Esophagus muscularis mucosa (tissue), 4 donors: ENCODE data around the gene GPR21. TPM values are rescaled to one million over a fixed set of nuclear protein-coding genes. Genes with fewer than 3 reads are reported as not detected.
A peak's percentile ranks its signal among the peaks of the same experiment; 100 is the strongest.

Experiments used
- DNase-seq: peaks from one replicate; pipeline ENCODE4 v3.0.0-alpha.2; 2017; ENCODE audit errors: extremely low spot score
- H3K27ac ChIP-seq, 4 donors: fragments of 200-600 bp; sonication (generic); replicated peaks in 1 of 4; 1 replicate in 3 of 4; 2 replicates in 1 of 4; pipeline ENCODE4 v1.5.1; 2016 to 2019; ENCODE audit warnings: mild to moderate bottlenecking in 1 of 4
- H3K27me3 ChIP-seq, 4 donors: fragments of 200-600 bp; sonication (generic); one replicate each; pipeline versions ENCODE4 v1.5.1 to v1.6.0; 2016 to 2019
- H3K36me3 ChIP-seq, 4 donors: fragments of 200-600 bp; sonication (generic); one replicate each; pipeline ENCODE4 v1.5.1; 2016 to 2019
- H3K4me1 ChIP-seq, 4 donors: fragments of 200-600 bp; sonication (generic); one replicate each; pipeline ENCODE4 v1.5.1; 2016 to 2019
- H3K4me3 ChIP-seq, 4 donors: fragments of 200-600 bp; sonication (generic); 1 replicate in 2 of 4; 2 replicates in 2 of 4; pipeline ENCODE4 v1.5.1; 2016 to 2019; ENCODE audit warnings: mild to moderate bottlenecking in 4 of 4, moderate library complexity in 1 of 4
- H3K9me3 ChIP-seq, 4 donors: fragments of 200-600 bp; sonication (generic); 1 replicate in 3 of 4; 2 replicates in 1 of 4; pipeline ENCODE4 v1.5.1; 2016 to 2019
- EP300 ChIP-seq: sonication (generic); formaldehyde crosslinking; IDR thresholded peaks from one replicate; pipeline ENCODE4 v1.6.1; 2017; ENCODE audit warnings: antibody characterized with exemption
- POLR2A ChIP-seq: fragments of 450-650 bp; IDR thresholded peaks from one replicate; pipeline ENCODE4 v1.6.1; 2017; ENCODE audit warnings: antibody characterized with exemption, moderate library complexity, mild to moderate bottlenecking, low read depth
- POLR2AphosphoS5 ChIP-seq, 2 donors: sonication (generic); formaldehyde crosslinking; IDR thresholded peaks; one replicate each; pipeline ENCODE4 v1.6.1; 2017; ENCODE audit warnings: antibody characterized with exemption in 2 of 2
- WGBS: methylation state at CpG from one replicate; pipeline ENCODE4 v1.1.5; 2018; 5-methylcytosine and 5-hydroxymethylcytosine counted together
- intact Hi-C: fragments of 100-400 bp; cut with DNase I; formaldehyde crosslinking; loops from one replicate; pipeline ENCODE4 v1.15.1; 2023
- total RNA-seq, 4 donors: library from RNA; depleted of rRNA; stranded (reverse); fragments of >200 nt; gene quantifications; one replicate each; pipeline versions ENCODE4 v1.1.0 to v1.2.1, GENCODE V29; 2016
- TF ChIP-seq, protein P1 (sequence below), 3 experiments: fragments of 200-600 bp in 2 of 3; fragments of 450-650 bp in 1 of 3; sonication (generic) in 2 of 3; IDR thresholded peaks; one replicate each; pipeline ENCODE4 v1.5.1; 2017 to 2019; ENCODE audit warnings: antibody characterized with exemption in 3 of 3, mild to moderate bottlenecking in 2 of 3, moderate library complexity in 1 of 3

GPR21 gene
- total RNA-seq, 4 donors from 2014 or later = 0.33 to 1.1 (median 0.52) TPM; not detected in 1

DNA sequence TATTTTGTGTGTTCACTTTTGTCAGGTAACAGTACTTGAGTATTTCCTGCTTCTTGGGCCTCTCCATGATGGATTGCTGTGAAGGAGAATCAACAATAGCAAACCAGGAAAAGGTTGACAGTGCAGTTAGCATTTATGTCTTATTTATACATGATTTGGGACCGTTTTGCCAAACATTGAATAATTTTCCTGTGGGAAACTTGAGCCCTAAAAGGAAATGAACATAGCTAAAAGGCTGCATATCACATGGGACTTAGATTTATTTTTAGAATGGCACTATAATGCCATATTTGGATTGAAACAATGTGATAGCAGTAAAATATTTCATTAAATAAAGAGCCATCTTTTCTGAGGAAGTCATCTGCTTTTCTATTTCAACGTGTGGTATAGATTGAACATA lies 15.3 kb downstream of the GPR21 start:
- no peak for TF ChIP-seq POLR2A
- TF ChIP-seq POLR2AphosphoS5 (IDR thresholded peaks at IDR 0.05) = no peak
- TF ChIP-seq, protein P1, sequence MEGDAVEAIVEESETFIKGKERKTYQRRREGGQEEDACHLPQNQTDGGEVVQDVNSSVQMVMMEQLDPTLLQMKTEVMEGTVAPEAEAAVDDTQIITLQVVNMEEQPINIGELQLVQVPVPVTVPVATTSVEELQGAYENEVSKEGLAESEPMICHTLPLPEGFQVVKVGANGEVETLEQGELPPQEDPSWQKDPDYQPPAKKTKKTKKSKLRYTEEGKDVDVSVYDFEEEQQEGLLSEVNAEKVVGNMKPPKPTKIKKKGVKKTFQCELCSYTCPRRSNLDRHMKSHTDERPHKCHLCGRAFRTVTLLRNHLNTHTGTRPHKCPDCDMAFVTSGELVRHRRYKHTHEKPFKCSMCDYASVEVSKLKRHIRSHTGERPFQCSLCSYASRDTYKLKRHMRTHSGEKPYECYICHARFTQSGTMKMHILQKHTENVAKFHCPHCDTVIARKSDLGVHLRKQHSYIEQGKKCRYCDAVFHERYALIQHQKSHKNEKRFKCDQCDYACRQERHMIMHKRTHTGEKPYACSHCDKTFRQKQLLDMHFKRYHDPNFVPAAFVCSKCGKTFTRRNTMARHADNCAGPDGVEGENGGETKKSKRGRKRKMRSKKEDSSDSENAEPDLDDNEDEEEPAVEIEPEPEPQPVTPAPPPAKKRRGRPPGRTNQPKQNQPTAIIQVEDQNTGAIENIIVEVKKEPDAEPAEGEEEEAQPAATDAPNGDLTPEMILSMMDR (IDR thresholded peaks at IDR 0.05) = no peak
- no peak for TF ChIP-seq EP300
- 11% methylated on average over 2 of the region's 2 CpGs for WGBS

DNA sequence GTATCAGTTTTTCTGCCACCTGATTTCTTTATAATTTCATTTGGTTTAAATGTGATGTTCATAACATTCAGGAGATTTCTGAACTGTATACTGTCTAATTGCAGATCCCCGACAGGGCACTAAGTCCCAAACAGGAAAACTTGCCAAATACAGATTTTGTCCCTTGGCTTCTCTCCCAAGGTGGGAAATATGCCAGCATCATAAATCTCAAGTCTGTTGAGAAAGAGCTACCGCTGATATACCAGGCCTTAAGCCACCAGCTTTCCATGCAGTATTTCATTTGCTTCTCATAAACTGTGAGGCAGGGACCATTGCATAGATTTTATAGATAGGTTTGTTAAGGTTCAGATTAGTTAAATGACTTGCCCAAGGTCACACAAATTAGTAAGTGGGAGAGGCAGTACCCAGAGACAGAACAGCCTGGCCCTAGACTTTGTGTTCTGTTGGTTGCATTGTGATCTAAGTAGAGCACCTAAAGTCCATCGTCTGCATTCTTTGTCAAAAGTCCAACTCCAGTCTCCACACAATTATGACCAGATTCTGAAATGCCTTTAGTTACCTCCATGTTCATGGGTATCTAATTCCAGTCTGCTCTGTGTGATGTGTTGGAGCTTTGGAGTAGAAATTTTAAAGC lies 16.2 kb downstream of the GPR21 start:
- WGBS = 19% methylated on average over 3 of the region's 3 CpGs
- Histone ChIP-seq H3K36me3 (peaks cover 0 to under 1% (median 0%) of the 10 kb centered on the region in 4 donors), H3K27ac (peak overlapping the region; percentile 71 to 76 (median 74)), H3K27me3 (no peaks in the 10 kb centered on the region), H3K9me3 (no peaks in the 10 kb centered on the region), H3K4me3 (no peak overlapping the region), H3K4me1 (peaks cover 20 to 78% (median 67%) of the 10 kb centered on the region in 4 donors)
- intact Hi-C loops = no loop called here
- peak in 1 of 2 donors; percentile 45 for TF ChIP-seq POLR2AphosphoS5 (IDR thresholded peaks at IDR 0.05)
- TF ChIP-seq, protein P1 (IDR thresholded peaks at IDR 0.05) = no peak
- no peak for TF ChIP-seq EP300
- no peak for DNase-seq

More for the DNA sequence above, 15.3 kb downstream of the GPR21 start:
- intact Hi-C loops = no loop called here
- H3K27ac ChIP-seq = peak overlapping the region; percentile 71 to 76 (median 74)
- H3K4me3 ChIP-seq = no peak overlapping the region
- DNase-seq = no peak
- H3K4me1 ChIP-seq = peaks cover 20 to 76% (median 69%) of the 10 kb centered on the region in 4 donors
- H3K27me3 ChIP-seq = no peaks in the 10 kb centered on the region
- H3K36me3 ChIP-seq = peaks cover 0 to 7% (median 2%) of the 10 kb centered on the region in 4 donors
- no peaks in the 10 kb centered on the region for H3K9me3 ChIP-seq

DNA sequence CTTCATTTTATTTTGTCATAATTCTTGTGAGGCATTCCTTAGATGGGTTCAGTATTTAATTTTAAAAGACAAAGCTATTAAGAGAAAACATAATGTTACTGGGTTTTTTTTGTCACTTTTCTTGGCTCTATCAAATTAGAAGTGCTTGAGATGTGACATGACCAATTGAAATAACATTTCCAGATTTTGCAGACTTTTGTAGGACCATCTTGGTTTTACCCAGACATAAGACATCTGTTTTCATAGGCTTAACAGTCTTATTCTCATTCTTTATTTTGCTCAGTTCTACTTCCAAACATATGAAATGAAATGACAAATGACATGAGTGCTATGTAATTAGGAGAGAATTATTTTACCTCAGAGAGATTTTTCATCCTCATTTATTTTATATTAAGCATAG lies 19.6 kb downstream of the GPR21 start:
- DNase-seq = no peak
- TF ChIP-seq POLR2AphosphoS5 (IDR thresholded peaks at IDR 0.05) = no peak
- TF ChIP-seq, protein P1 (IDR thresholded peaks at IDR 0.05) = no peak
- no peak for TF ChIP-seq POLR2A
- no peak for TF ChIP-seq EP300
- Histone ChIP-seq H3K9me3 (no peaks in the 10 kb centered on the region), H3K36me3 (peaks cover 0 to 5% (median 2%) of the 10 kb centered on the region in 4 donors), H3K4me3 (no peak overlapping the region), H3K27ac (peak overlapping the region; percentile 54 to 74 (median 64)), H3K27me3 (no peaks in the 10 kb centered on the region), H3K4me1 (peaks cover 20 to 59% (median 56%) of the 10 kb centered on the region in 4 donors)
- intact Hi-C loops = no loop called here

DNA sequence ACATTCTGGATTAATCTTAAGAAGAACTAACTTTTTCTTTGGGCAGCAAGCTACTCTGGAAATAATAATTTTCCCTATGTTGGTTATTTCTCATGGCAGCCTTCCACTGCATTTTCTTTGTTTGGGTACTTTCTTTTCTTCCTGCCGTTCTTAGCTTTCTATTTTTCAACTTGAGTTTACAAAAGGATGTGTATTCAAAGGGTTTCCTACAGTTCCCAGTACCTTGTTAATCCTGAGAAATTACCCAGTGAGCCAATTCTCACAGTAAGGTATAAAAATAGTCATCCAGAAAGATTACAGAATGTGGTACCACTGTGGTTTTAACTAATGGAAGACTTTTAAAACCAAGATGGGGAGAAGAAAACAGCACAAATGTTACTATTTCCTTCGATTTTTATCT lies 20.2 kb downstream of the GPR21 start:
- WGBS = 39% methylated on average over 2 of the region's 2 CpGs
- no peaks in the 10 kb centered on the region for H3K9me3 ChIP-seq
- no peak overlapping the region for H3K4me3 ChIP-seq
- no peak for DNase-seq
- peaks cover 17 to 53% (median 49%) of the 10 kb centered on the region in 4 donors for H3K4me1 ChIP-seq
- no peaks in the 10 kb centered on the region for H3K27me3 ChIP-seq
- H3K27ac ChIP-seq = peak overlapping the region; percentile 54 to 74 (median 64)
- H3K36me3 ChIP-seq = peaks cover 0 to 5% (median 2%) of the 10 kb centered on the region in 4 donors
- intact Hi-C loops = no loop called here
- TF ChIP-seq POLR2A (no peak), POLR2AphosphoS5 (IDR thresholded peaks at IDR 0.05) (no peak), EP300 (no peak)
- TF ChIP-seq, protein P1 (IDR thresholded peaks at IDR 0.05) = no peak

DNA sequence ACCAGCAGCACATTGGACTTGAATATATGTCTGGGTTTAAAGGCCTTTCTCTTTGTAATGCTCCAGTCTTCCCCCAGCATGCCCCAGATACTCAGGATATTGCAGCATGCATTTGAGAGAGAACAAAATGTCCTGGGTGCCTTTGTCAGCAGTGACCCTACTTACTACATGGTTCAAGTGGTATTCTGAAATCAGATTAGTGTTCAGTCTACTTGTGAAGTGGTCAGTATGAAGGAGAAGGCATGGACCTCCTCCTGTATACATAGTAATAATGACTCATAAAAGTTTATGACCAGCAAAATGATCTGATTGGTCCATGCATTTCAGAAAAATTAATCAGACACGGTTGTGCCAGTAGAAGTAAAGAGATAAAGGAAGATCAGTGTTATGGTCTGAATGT lies 25.4 kb downstream of the GPR21 start:
- intact Hi-C loops = no loop called here

More for the DNA sequence above, 25.4 kb downstream of the GPR21 start:
- Histone ChIP-seq H3K27me3 (no peaks in the 10 kb centered on the region), H3K4me1 (peaks cover 0 to 26% (median 21%) of the 10 kb centered on the region in 4 donors), H3K9me3 (no peaks in the 10 kb centered on the region), H3K27ac (no peak overlapping the region), H3K36me3 (peaks cover 0 to 21% (median 6%) of the 10 kb centered on the region in 4 donors), H3K4me3 (no peak overlapping the region)
- WGBS = 78% methylated on average over 1 of the region's 1 CpG
- no peak for DNase-seq
- TF ChIP-seq POLR2A (no peak), POLR2AphosphoS5 (IDR thresholded peaks at IDR 0.05) (peak in 1 of 2 donors; percentile 65), EP300 (no peak)
- TF ChIP-seq, protein P1 (IDR thresholded peaks at IDR 0.05) = no peak
